Caco-2 (cell line): ENCODE data around the gene MGP. TPM values are rescaled to one million over a fixed set of nuclear protein-coding genes. Genes with fewer than 3 reads are reported as not detected.

Source experiments
- BruUV-seq: library from RNA; stranded (reverse); fragments of 400-500 nt; replicated peaks from 2 replicates; lab custom pipeline; 2021; lab: Mats Ljungman, UMichigan
- CTCF ChIA-PET: fragments of 300-600 bp; sonication (Branson Sonifier 250); formaldehyde crosslinking; loops from one replicate; lab custom pipeline; 2022; ENCODE audit warnings: antibody characterized with exemption; lab: Charles Lee
- POLR2A ChIA-PET: fragments of 300-600 bp; sonication (Branson Sonifier 250); formaldehyde crosslinking; loops from one replicate; lab custom pipeline; 2022; ENCODE audit warnings: antibody characterized with exemption; lab: Charles Lee
- DNase-seq, 2 experiments: peaks; one replicate each; pipeline versions ENCODE4 v3.0.0 to v3.0.0-alpha.2; 2020 to 2022
- H3K27me3 ChIP-seq: replicated peaks from 2 replicates; pipeline ENCODE4 v1.6.0; 2011; ENCODE audit warnings: low read length; ENCODE audit not compliant: control insufficient read depth, insufficient read depth
- H3K36me3 ChIP-seq: 2 replicates; pipeline ENCODE4 v1.5.1; 2011; ENCODE audit warnings: low read length; ENCODE audit not compliant: control insufficient read depth, insufficient read depth
- H3K4me1 ChIP-seq: fragments of 250-450 bp; sonication (Bioruptor Pico); 2 replicates; pipeline ENCODE4 v1.5.1; 2020; ENCODE audit warnings: mild to moderate bottlenecking
- H3K4me3 ChIP-seq: 2 replicates; pipeline ENCODE4 v1.5.1; 2011; ENCODE audit warnings: low read depth, mild to moderate bottlenecking, control low read depth, low read length
- H3K9me3 ChIP-seq: fragments of 250-450 bp; sonication (Bioruptor Pico); 2 replicates; pipeline ENCODE4 v1.5.1; 2020; ENCODE audit warnings: mild to moderate bottlenecking, moderate library complexity
- H3K27ac Mint-ChIP-seq: one replicate; pipeline ENCODE4 v1.8.0; 2022; ENCODE audit warnings: mixed read lengths; ENCODE audit not compliant: unreplicated experiment
- H3K27me3 Mint-ChIP-seq: one replicate; pipeline ENCODE4 v1.8.0; 2022; ENCODE audit warnings: mixed read lengths; ENCODE audit not compliant: insufficient read depth, unreplicated experiment
- H3K36me3 Mint-ChIP-seq: one replicate; pipeline ENCODE4 v1.8.0; 2022; ENCODE audit warnings: mild to moderate bottlenecking, mixed read lengths; ENCODE audit not compliant: insufficient read depth, unreplicated experiment
- H3K4me1 Mint-ChIP-seq: one replicate; pipeline ENCODE4 v1.8.0; 2022; ENCODE audit warnings: low read depth, mixed read lengths; ENCODE audit not compliant: unreplicated experiment
- H3K4me3 Mint-ChIP-seq: one replicate; pipeline ENCODE4 v1.8.0; 2022; ENCODE audit warnings: mild to moderate bottlenecking, moderate library complexity, mixed read lengths; ENCODE audit not compliant: unreplicated experiment
- H3K9me3 Mint-ChIP-seq: one replicate; pipeline ENCODE4 v1.8.0; 2022; ENCODE audit warnings: mixed read lengths; ENCODE audit not compliant: unreplicated experiment
- CTCF ChIP-seq, 2 experiments: fragments of 200-600 bp in 1 of 2; IDR thresholded peaks; 1 replicate in 1 of 2; 2 replicates in 1 of 2; pipeline versions ENCODE4 v1.5.1 to v1.8.0; 2011 to 2022; ENCODE audit warnings: antibody characterized with exemption in 1 of 2, control low read depth in 1 of 2, inconsistent platforms in 1 of 2, low read depth in 1 of 2, low read length in 1 of 2, mild to moderate bottlenecking in 1 of 2, moderate library complexity in 1 of 2; ENCODE audit not compliant: insufficient read depth in 1 of 2, severe bottlenecking in 1 of 2, unreplicated experiment in 1 of 2
- intact Hi-C: fragments of 100-400 bp; cut with micrococcal nuclease; formaldehyde crosslinking; loops from one replicate; pipeline ENCODE4 v1.10.0; 2022; ENCODE audit not compliant: unreplicated experiment
- total RNA-seq: library from RNA; stranded (reverse); gene quantifications from 2 replicates; pipeline ENCODE4 v1.2.3, GENCODE V29; 2022

The MGP gene
- total RNA-seq, 1 experiment from 2014 or later, result not detected

GRCh38 chr12:14839262-14839661, 46.4 kb downstream of the MGP start:
- Histone ChIP-seq H3K4me1 (peaks cover 52% of the 10 kb centered on the region), H3K9me3 (no peaks in the 10 kb centered on the region), H3K27me3 (no peaks in the 10 kb centered on the region), H3K4me3 (no peak overlapping the region), H3K36me3 (no peaks in the 10 kb centered on the region)
- Mint-ChIP-seq H3K4me1 (peaks cover 25% of the 10 kb centered on the region), H3K9me3 (peaks cover 11% of the 10 kb centered on the region), H3K27me3 (no peaks in the 10 kb centered on the region), H3K36me3 (no peaks in the 10 kb centered on the region), H3K4me3 (no peak overlapping the region), H3K27ac (no peak overlapping the region)
- no TSS peak for BruUV-seq
- no peak for TF ChIP-seq CTCF (IDR thresholded peaks at IDR 0.05; ENCODE audit: insufficient read depth in 1 of 2, low read depth in 1 of 2, low read length in 1 of 2, severe bottlenecking in 1 of 2, unreplicated experiment in 1 of 2)
- intact Hi-C loops, result no loop called here
- DNase-seq, result no peak
- ChIA-PET CTCF (no interaction called here), POLR2A (no interaction called here)

GRCh38 chr12:14836336-14837210, 49.1 kb downstream of the MGP start:
- no peak for TF ChIP-seq CTCF (IDR thresholded peaks at IDR 0.05; ENCODE audit: insufficient read depth in 1 of 2, low read depth in 1 of 2, low read length in 1 of 2, severe bottlenecking in 1 of 2, unreplicated experiment in 1 of 2)
- no peak overlapping the region for H3K4me3 ChIP-seq
- CTCF ChIA-PET, result no interaction called here
- intact Hi-C loops, result no loop called here
- H3K36me3 ChIP-seq, result no peaks in the 10 kb centered on the region
- no peaks in the 10 kb centered on the region for H3K27me3 ChIP-seq
- H3K4me1 ChIP-seq, result peaks cover 30% of the 10 kb centered on the region
- no peaks in the 10 kb centered on the region for H3K9me3 ChIP-seq
- Mint-ChIP-seq H3K9me3 (peaks cover 21% of the 10 kb centered on the region), H3K27ac (peak overlapping the region; percentile 75), H3K27me3 (peaks cover 5% of the 10 kb centered on the region), H3K36me3 (no peaks in the 10 kb centered on the region), H3K4me3 (peak overlapping the region; percentile 37), H3K4me1 (peaks cover 12% of the 10 kb centered on the region)
- peak in 1 of 2 experiments; percentile 33 for DNase-seq
- POLR2A ChIA-PET, result no interaction called here
- BruUV-seq, result no TSS peak

DNA sequence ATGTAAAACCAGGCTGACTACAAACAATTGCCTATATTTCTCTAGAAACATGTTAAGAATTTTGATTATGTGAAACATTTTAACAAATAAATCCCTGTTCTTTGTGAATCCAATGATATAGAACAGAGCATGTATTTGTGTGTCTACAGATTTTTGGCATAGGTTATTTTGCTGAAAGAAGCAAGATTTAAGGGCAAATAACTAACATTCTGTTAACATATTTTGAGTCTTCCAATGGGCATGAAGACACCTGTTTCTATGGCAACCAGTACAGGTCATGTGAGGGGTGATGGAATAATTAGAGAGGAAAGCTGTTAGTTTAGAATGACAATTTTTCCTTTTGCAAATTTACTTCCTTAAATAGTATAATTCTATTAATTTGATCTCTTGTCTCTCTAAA, 51.1 kb downstream of the MGP start:
- no peak for TF ChIP-seq CTCF (IDR thresholded peaks at IDR 0.05; ENCODE audit: insufficient read depth in 1 of 2, low read depth in 1 of 2, low read length in 1 of 2, severe bottlenecking in 1 of 2, unreplicated experiment in 1 of 2)
- H3K36me3 ChIP-seq, result no peaks in the 10 kb centered on the region
- peaks cover 21% of the 10 kb centered on the region for H3K9me3 Mint-ChIP-seq
- POLR2A ChIA-PET, result interaction anchor here (0.5 kb wide), 1 partner anchor 53 kb away, joined by 3 read pairs; no protein-coding TSS in a partner anchor
- CTCF ChIA-PET, result no interaction called here
- no peak for DNase-seq
- H3K4me3 ChIP-seq, result no peak overlapping the region
- H3K4me1 Mint-ChIP-seq, result peaks cover 5% of the 10 kb centered on the region
- H3K27ac Mint-ChIP-seq, result no peak overlapping the region
- H3K36me3 Mint-ChIP-seq, result no peaks in the 10 kb centered on the region
- peaks cover 5% of the 10 kb centered on the region for H3K27me3 Mint-ChIP-seq
- no peaks in the 10 kb centered on the region for H3K27me3 ChIP-seq
- no peak overlapping the region for H3K4me3 Mint-ChIP-seq
- peaks cover 20% of the 10 kb centered on the region for H3K4me1 ChIP-seq
- intact Hi-C loops, result no loop called here
- no TSS peak for BruUV-seq
- H3K9me3 ChIP-seq, result no peaks in the 10 kb centered on the region
